HCT116 (cell line): ENCODE measurements around the gene ARL5A. TPM values are rescaled to one million over a fixed set of nuclear protein-coding genes. Genes with fewer than 3 reads are reported as not detected.
"Not testable (repeated sequence)": the region's sequence is repeated elsewhere in the genome, so short reads cannot be mapped to it uniquely, and the experiment has no call there.

Experiments used
- ATAC-seq: fragments of 200-7000 bp; cut with Tn5 transposase; 2 replicates; pipeline ENCODE4 v1.9.1; 2020; ENCODE audit warnings: mild to moderate bottlenecking, moderate library complexity
- BruUV-seq: library from RNA; stranded (reverse); fragments of 400-500 nt; replicated peaks from 2 replicates; lab custom pipeline; 2021; lab: Mats Ljungman, UMichigan
- CTCF ChIA-PET: fragments of 300-600 bp; sonication (Branson Sonifier 250); formaldehyde crosslinking; loops from one replicate; lab custom pipeline; 2021; ENCODE audit warnings: antibody characterized with exemption; lab: Charles Lee
- POLR2A ChIA-PET: fragments of 300-600, 350-600 bp; sonication (Branson Sonifier 250); formaldehyde crosslinking; loops from one replicate; lab custom pipeline; 2021; ENCODE audit warnings: antibody characterized with exemption; lab: Charles Lee
- RAD21 ChIA-PET, 2 experiments: fragments of 300-600 bp; sonication (Branson Sonifier 250); formaldehyde crosslinking; loops; one replicate each; lab custom pipeline; 2023; ENCODE audit warnings: low total read pairs in 2 of 2; ENCODE audit not compliant: uncharacterized antibody in 2 of 2, unreplicated experiment in 2 of 2, low non-redundant PET in 1 of 2; lab: Charles Lee
- DNase-seq: peaks from one replicate; pipeline ENCODE4 v3.0.0-alpha.2; 2010; ENCODE audit warnings: low read depth, low spot score
- H2AFZ ChIP-seq: fragments of 200-600 bp; shearing (Covaris generic), sonication (generic); 2 replicates; pipeline ENCODE4 v1.6.1; 2017; ENCODE audit warnings: low read depth, mixed run types, mixed read lengths, antibody characterized with exemption, low read length; ENCODE audit not compliant: poor library complexity, severe bottlenecking
- H3K27ac ChIP-seq: 2 replicates; pipeline ENCODE4 v1.5.1; 2012; ENCODE audit warnings: low read depth, low read length
- H3K27me3 ChIP-seq: fragments of 200-600 bp; sonication (generic); 2 replicates; pipeline ENCODE4 v1.6.1; 2016; ENCODE audit warnings: mixed run types, low read length, mixed read lengths; ENCODE audit not compliant: insufficient read depth
- H3K36me3 ChIP-seq, 2 experiments: fragments of 200-500 bp in 1 of 2; fragments of 200-600 bp in 1 of 2; sonication (Bioruptor generic) in 1 of 2; sonication (generic) in 1 of 2; 2 replicates each; pipeline versions ENCODE4 v1.5.1 to v1.6.1; 2014 to 2016; ENCODE audit warnings: low read length in 2 of 2, inconsistent platforms in 1 of 2, mixed read lengths in 1 of 2, mixed run types in 1 of 2; ENCODE audit not compliant: insufficient read depth in 2 of 2, control insufficient read depth in 1 of 2
- H3K4me1 ChIP-seq, 2 experiments: fragments of 200-600 bp in 1 of 2; sonication (generic) in 1 of 2; 2 replicates each; pipeline versions ENCODE4 v1.5.1 to v1.6.1; 2012 to 2017; ENCODE audit warnings: low read length in 2 of 2, inconsistent platforms in 1 of 2, mild to moderate bottlenecking in 1 of 2, mixed read lengths in 1 of 2, mixed run types in 1 of 2, moderate library complexity in 1 of 2; ENCODE audit not compliant: insufficient read depth in 2 of 2, control insufficient read depth in 1 of 2
- H3K4me2 ChIP-seq: fragments of 200-600 bp; sonication (generic); 2 replicates; pipeline ENCODE4 v1.6.1; 2017; ENCODE audit warnings: mixed run types, low read length, mixed read lengths
- H3K4me3 ChIP-seq, 2 experiments: fragments of 200-600 bp in 1 of 2; sonication (generic) in 1 of 2; replicated peaks in 1 of 2; 2 replicates each; pipeline ENCODE4 v1.5.1; 2011 to 2016; ENCODE audit warnings: low read length in 2 of 2, control low read depth in 1 of 2, low read depth in 1 of 2, mild to moderate bottlenecking in 1 of 2, mixed read lengths in 1 of 2, mixed run types in 1 of 2
- H3K79me2 ChIP-seq: fragments of 200-600 bp; sonication (generic); 2 replicates; pipeline ENCODE4 v1.6.1; 2017; ENCODE audit warnings: mild to moderate bottlenecking, mixed run types, low read length, moderate library complexity, mixed read lengths; ENCODE audit not compliant: insufficient read depth
- H3K9ac ChIP-seq: fragments of 200-600 bp; sonication (generic); 2 replicates; pipeline ENCODE4 v1.6.1; 2016; ENCODE audit warnings: low read length, mixed read lengths
- H3K9me2 ChIP-seq: fragments of 200-600 bp; sonication (generic), shearing (Covaris generic); 2 replicates; pipeline ENCODE4 v1.6.1; 2017; ENCODE audit warnings: mixed run types, mild to moderate bottlenecking, moderate library complexity; ENCODE audit not compliant: insufficient read depth
- H3K9me3 ChIP-seq, 2 experiments: fragments of 200-500 bp in 1 of 2; fragments of 200-600 bp in 1 of 2; sonication (Bioruptor generic) in 1 of 2; sonication (generic) in 1 of 2; 2 replicates each; pipeline ENCODE4 v1.6.1; 2014 to 2017; ENCODE audit warnings: low read length in 2 of 2, mixed read lengths in 2 of 2, inconsistent platforms in 1 of 2, low read depth in 1 of 2, mild to moderate bottlenecking in 1 of 2, mixed run types in 1 of 2, moderate library complexity in 1 of 2; ENCODE audit not compliant: control insufficient read depth in 1 of 2, insufficient read depth in 1 of 2
- H4K20me1 ChIP-seq: fragments of 200-600 bp; sonication (generic), shearing (Covaris generic); 2 replicates; pipeline ENCODE4 v1.6.1; 2017; ENCODE audit warnings: mixed run types, mild to moderate bottlenecking, moderate library complexity; ENCODE audit not compliant: insufficient read depth
- CBX3 ChIP-seq: IDR thresholded peaks from 2 replicates; pipeline ENCODE4 v1.6.1; 2012; ENCODE audit warnings: low read depth
- CEBPB ChIP-seq: IDR thresholded peaks from 2 replicates; pipeline ENCODE4 v1.6.1; 2012; ENCODE audit warnings: low read depth
- EGR1 ChIP-seq: IDR thresholded peaks from 2 replicates; pipeline ENCODE4 v1.6.1; 2012; ENCODE audit warnings: low read depth
- ELF1 ChIP-seq: IDR thresholded peaks from 2 replicates; pipeline ENCODE4 v1.6.1; 2012; ENCODE audit warnings: low read depth, borderline replicate concordance
- FOSL1 ChIP-seq: IDR thresholded peaks from 2 replicates; pipeline ENCODE4 v1.6.1; 2012; ENCODE audit warnings: low read depth
- JUND ChIP-seq: IDR thresholded peaks from 2 replicates; pipeline ENCODE4 v1.6.1; 2012
- POLR2A ChIP-seq: IDR thresholded peaks from 2 replicates; pipeline ENCODE4 v1.7.0; 2011; ENCODE audit warnings: borderline replicate concordance; ENCODE audit not compliant: insufficient read depth, insufficient read length; ENCODE audit errors: extremely low read depth
- POLR2AphosphoS5 ChIP-seq: IDR thresholded peaks from 2 replicates; pipeline ENCODE4 v1.6.1; 2011; ENCODE audit warnings: mild to moderate bottlenecking, low read depth, low read length, moderate library complexity
- SIN3A ChIP-seq: IDR thresholded peaks from 2 replicates; pipeline ENCODE4 v1.6.1; 2012; ENCODE audit warnings: low read depth
- SP1 ChIP-seq: IDR thresholded peaks from 2 replicates; pipeline ENCODE4 v1.6.1; 2012; ENCODE audit warnings: low read depth
- SRF ChIP-seq: IDR thresholded peaks from 2 replicates; pipeline ENCODE4 v1.6.1; 2012; ENCODE audit warnings: low read depth
- YY1 ChIP-seq: IDR thresholded peaks from 2 replicates; pipeline ENCODE4 v1.6.1; 2011; ENCODE audit warnings: low read length, low read depth, moderate library complexity, mild to moderate bottlenecking; ENCODE audit not compliant: insufficient replicate concordance; ENCODE audit errors: extremely low read depth
- ZNF274 ChIP-seq: fragments of 200-500 bp; sonication (Bioruptor generic); IDR thresholded peaks from 2 replicates; pipeline ENCODE4 v1.6.1; 2014; ENCODE audit warnings: mild to moderate bottlenecking, low read depth, low read length, inconsistent platforms
- intact Hi-C: fragments of 100-400 bp; cut with micrococcal nuclease; formaldehyde crosslinking; loops from 2 replicates; pipeline ENCODE4 v1.10.0; 2022
- total RNA-seq: library from RNA; stranded (reverse); gene quantifications from one replicate; pipeline ENCODE4 v1.2.1, GENCODE V29; 2021; ENCODE audit not compliant: unreplicated experiment
- TF ChIP-seq, protein P1 (sequence below): IDR thresholded peaks from 2 replicates; pipeline ENCODE4 v1.6.1; 2012

The ARL5A gene
- total RNA-seq, 1 experiment from 2014 or later, result 74.4 TPM

DNA sequence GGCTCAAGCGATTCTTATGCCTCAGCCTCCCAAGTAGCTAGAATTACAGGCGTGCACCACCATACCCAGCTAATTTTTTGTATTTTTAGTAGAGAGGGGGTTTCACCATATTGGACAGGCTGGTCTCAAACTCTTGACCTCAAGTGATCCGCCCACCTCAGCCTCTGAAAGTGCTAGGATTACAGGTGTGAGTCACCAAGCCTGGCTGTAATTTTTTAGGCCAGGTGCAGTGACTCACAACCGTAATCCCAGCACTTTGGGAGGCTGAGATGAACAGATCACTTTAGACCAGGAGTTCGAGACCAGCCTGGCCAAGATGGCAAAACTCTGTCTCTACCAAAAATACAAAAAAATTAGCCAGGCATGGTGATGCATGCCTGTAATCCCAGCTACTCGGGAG lies 33.8 kb downstream of the ARL5A start:
- H3K9ac ChIP-seq, H4K20me1 ChIP-seq, H3K79me2 ChIP-seq, H3K4me3 ChIP-seq, H3K36me3 ChIP-seq, H3K9me2 ChIP-seq, POLR2A ChIA-PET, intact Hi-C loops, RAD21 ChIA-PET, H3K9me3 ChIP-seq, BruUV-seq, H2AFZ ChIP-seq, H3K27me3 ChIP-seq: not testable (repeated sequence)
- 0 out of 2 replicates have a peak, but pooled peaks have one; percentile 15 for TF ChIP-seq POLR2AphosphoS5
- peak; percentile 36; the same call in 1 of the 2 replicates for TF ChIP-seq SP1
- TF ChIP-seq JUND, result peak; percentile 72
- TF ChIP-seq EGR1, result peak; percentile 81
- peak; percentile 66; the same call in 1 of the 2 replicates for TF ChIP-seq FOSL1
- peak; percentile 66; the same call in 1 of the 2 replicates for TF ChIP-seq CBX3
- ATAC-seq (peak; percentile 89), DNase-seq (peak; percentile 69)
- CTCF ChIA-PET, result interaction anchor here (1.4 kb wide), 1 partner anchor 230 kb away, joined by 3 read pairs; no protein-coding TSS in a partner anchor
- peaks cover 13 to 37% of the 10 kb centered on the region in 2 experiments for H3K4me1 ChIP-seq
- H3K27ac ChIP-seq, result peak overlapping the region; percentile 2; the same call in 1 of the 2 replicates
- peak overlapping the region; percentile 44 for H3K4me2 ChIP-seq

DNA sequence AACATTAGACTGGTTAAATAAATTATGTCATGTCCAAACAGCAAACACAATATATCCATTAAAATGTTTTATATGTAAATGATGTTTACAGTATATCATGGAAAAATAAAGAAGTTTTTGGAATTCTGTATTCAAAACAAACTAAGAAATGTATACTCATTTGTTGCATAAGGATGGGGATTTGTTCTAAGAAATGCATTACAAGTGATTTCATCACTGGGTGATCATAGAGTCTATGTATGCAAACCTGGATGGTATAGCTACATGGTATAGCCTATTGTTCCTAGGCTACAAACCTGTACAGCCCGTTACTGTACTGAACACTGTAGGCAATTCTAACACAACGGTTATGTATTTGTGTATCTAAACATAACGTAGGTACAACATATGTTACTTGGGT lies 35.1 kb downstream of the ARL5A start:
- BruUV-seq, result no TSS peak
- ATAC-seq (no peak), DNase-seq (no peak)
- peaks cover 13 to 37% of the 10 kb centered on the region in 2 experiments for H3K4me1 ChIP-seq
- no peak for TF ChIP-seq ZNF274
- no peak for TF ChIP-seq POLR2A
- no peak for TF ChIP-seq ELF1
- TF ChIP-seq SRF, result no peak
- no peak for TF ChIP-seq EGR1
- TF ChIP-seq CEBPB, result no peak
- TF ChIP-seq YY1, result no peak
- no peak for TF ChIP-seq SIN3A
- no peak for TF ChIP-seq JUND
- TF ChIP-seq, protein P1, sequence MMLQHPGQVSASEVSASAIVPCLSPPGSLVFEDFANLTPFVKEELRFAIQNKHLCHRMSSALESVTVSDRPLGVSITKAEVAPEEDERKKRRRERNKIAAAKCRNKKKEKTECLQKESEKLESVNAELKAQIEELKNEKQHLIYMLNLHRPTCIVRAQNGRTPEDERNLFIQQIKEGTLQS, result no peak
- no peak for TF ChIP-seq SP1
- no peak overlapping the region for H3K9ac ChIP-seq
- intact Hi-C loops, result no loop called here
- H3K27ac ChIP-seq, result no peak overlapping the region
- no peaks in the 10 kb centered on the region for H3K79me2 ChIP-seq
- ChIA-PET RAD21 (no interaction called here), CTCF (interaction anchor here (0.6 to 1.4 kb wide), 2 partner anchors 16 to 232 kb away, joined by 3 read pairs; no protein-coding TSS in a partner anchor), POLR2A (no interaction called here)
- H3K9me2 ChIP-seq, result no peaks in the 10 kb centered on the region
- no peak overlapping the region for H2AFZ ChIP-seq
- H3K4me3 ChIP-seq, result no peak overlapping the region
- H3K27me3 ChIP-seq, result no peaks in the 10 kb centered on the region
- no peak overlapping the region for H3K4me2 ChIP-seq
- no peaks in the 10 kb centered on the region for H3K9me3 ChIP-seq
- peaks cover 4% of the 10 kb centered on the region; the same call in 1 of the 2 replicates for H4K20me1 ChIP-seq
- H3K36me3 ChIP-seq, result no peaks in the 10 kb centered on the region
